GM19468 (cell line): Measurements from ENCODE around the gene PDIA6.
"Not testable (repeated sequence)": the region's sequence is repeated elsewhere in the genome, so short reads cannot be mapped to it uniquely, and the experiment has no call there.

Experiments used
- ATAC-seq: cut with Tn5 transposase; IDR thresholded peaks from one replicate; pipeline ENCODE4 v1.9.1; 2021; ENCODE audit warnings: mild to moderate bottlenecking, moderate library complexity, moderate number of reproducible peaks; ENCODE audit not compliant: unreplicated experiment; ENCODE audit errors: extremely low read depth

Gene PDIA6

DNA sequence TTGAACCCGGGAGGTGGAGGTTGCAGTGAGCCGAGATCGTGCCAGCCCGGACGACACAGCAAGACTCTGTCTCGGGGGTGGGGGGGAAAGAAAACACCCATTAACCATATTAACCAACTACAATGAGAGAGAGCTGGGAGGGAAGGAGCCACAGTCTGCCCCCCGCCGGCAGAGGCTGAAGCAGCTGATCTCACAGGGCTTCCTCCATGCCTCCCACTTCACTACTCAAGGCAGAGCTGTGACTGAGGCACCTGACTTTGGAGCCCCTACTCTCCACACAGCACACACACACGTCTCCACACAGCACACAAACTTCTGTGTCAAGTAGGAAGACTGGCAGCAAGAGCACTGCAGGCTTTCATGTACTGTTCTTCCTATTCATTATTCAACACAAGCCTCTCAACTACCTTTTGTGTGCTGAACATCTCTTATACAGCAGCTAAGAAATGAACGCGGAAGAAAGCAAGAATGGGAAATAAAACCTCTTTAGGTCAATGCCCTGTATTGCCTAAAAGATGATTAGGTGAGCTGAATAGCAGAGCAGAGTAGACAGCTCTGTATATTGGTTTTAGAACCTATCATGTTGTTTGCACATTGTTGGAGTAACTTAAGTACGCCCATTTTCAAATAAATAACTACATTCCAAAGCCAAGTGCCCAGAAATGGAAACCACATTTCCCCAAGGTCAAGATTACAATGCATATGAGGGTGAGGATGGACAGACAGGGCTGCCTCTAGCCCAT lies 26.2 kb downstream of the PDIA6 start:
- ATAC-seq = no peak

GRCh38 chr2:10785260-10785659 lies 27.3 kb downstream of the PDIA6 start:
- no peak for ATAC-seq

DNA sequence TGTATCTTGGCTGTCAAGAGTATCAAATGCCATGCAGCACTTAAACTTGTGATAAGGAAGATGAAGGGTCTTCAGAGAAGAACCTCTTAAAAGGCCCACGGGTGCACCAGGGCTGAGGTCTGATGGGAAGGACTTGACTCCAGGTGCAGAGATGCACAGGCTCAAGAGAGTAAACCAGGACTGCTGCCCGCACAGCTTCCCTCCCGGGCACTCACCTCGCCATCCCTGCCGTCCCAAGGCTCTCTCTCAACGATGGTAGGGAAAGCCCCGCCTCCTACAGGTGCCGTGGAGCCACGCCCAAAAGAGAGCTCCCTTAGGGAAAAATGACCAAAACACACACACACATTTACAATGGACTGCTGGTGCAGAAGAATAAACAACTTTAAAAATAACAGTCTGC lies 27.9 kb downstream of the PDIA6 start:
- ATAC-seq = no peak

DNA sequence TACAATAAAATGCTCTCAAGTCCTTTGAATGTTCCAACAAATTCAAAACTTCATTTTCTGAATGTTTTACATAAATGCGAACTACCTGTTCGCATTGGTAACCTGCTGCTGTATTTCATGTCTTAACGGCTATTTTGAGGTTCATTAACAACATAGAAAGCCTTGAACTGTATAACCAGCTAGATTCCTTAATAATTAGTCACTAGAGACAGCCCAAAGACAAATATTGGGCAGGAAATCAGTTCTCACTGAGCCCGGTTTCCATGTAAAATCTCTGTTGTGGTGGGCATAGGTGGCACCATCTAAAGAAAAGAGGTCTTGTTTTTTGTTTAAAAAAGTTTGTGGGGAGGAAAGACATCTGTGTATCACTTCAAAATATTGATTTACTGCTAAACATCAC lies 29.2 kb downstream of the PDIA6 start:
- ATAC-seq = no peak

DNA sequence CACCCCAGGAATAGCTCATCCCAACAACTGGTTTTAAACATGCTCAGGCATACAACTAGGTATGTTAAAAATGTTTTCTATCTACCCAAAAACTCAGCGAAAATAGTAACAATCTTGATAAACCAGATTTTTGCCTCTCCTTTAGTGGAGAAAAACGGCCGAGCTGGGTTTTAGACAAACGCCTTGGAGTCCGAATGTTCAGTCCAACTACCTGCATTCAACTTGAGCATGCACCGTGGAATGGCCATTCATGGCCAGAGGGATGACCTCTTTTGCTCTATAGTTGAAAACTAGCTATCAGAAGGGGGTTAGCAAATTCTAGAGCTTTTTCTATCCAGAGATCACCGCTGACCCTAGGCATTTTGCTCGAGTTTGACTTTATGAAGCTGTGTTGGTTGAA lies 30.8 kb downstream of the PDIA6 start:
- no peak for ATAC-seq

GRCh38 chr2:10780821-10781220 lies 31.8 kb downstream of the PDIA6 start:
- not testable (repeated sequence) for ATAC-seq

- ATAC-seq = no peak
Measured at GRCh38 chr2:10780491-10780820, 32.1 kb downstream of the PDIA6 start.

- no peak for ATAC-seq
Measured at GRCh38 chr2:10779776-10780490, 32.7 kb downstream of the PDIA6 start.

GRCh38 chr2:10778724-10779115 lies 33.9 kb downstream of the PDIA6 start:
- ATAC-seq = no peak

GRCh38 chr2:10777842-10778723 lies 34.5 kb downstream of the PDIA6 start:
- ATAC-seq = no peak

DNA sequence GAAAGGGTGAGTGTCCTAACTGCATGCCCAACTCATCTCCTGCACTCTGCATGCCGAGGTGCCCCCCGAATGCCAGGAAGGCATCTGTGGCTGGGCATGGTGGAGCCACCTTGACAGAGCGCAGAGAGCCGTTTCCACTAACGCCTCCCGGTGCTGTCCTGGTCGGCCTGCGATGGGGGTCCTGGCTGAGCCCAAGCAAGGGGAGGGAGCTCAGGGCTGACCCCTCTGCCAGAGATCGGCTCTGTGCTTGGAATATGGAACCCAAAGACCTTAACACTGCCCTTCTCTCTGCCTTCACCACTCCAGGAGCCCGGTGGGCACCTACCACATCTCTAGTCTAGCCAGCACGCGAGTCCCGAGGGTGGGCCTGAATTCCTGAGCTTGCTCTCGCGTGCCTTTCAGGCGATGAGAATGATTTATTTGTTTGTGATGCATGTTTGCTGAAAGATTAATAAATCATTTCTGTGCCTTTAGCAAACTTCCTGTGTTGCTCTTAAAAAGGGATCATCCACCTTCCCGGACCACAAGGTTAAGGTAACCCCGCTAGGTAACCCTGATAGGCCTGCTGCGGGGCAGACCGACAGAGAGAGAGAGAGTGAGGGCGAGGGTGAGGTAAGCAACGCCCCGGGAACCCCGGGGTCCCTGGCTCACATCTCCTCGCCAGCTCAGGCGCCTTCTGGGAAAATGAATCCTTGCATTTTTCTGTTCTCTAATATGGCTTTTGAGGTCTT lies 35.3 kb downstream of the PDIA6 start:
- no peak for ATAC-seq

- ATAC-seq = no peak
Measured at GRCh38 chr2:10776231-10776977, 36.2 kb downstream of the PDIA6 start.

GRCh38 chr2:10775831-10776230 lies 36.8 kb downstream of the PDIA6 start:
- ATAC-seq = no peak

DNA sequence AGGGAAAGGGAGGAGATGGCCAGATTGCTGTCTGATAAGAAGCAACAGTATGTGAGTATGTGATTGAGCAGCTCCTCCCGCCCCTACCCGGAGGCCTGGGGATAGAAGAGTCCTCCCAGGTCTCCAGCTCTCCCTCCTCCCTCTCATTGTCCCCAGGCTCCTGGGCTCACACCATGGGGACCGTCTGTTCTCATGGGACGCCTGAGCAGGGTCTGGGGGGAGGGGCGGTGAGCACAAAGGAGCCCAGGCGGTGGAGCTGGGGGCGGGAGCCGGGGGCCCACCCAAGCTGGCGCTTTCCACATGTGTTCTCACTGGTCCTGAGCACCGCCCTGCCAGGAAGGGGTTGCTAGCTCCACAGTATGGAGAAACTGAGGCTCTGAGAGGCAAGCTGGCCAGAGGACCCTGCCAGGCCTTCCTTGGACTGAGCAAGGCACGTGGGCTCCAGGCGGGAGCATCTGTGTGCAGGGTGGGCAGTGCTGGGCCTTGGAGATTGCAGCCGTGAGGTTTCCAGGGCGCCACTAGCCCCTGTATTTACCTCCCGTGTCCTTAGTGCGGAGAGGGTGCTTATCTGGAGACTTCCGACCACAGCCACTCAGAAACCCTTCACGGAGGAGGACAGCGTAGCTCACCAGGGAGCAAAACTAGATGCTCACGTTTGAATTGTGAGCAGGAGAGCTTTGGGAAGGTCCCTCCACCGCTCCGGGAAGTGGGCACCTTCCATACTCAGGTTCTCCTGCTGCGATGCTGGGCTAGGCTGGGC lies 37.4 kb downstream of the PDIA6 start:
- ATAC-seq = no peak

GRCh38 chr2:10774394-10774793 lies 38.2 kb downstream of the PDIA6 start:
- ATAC-seq = no peak

DNA sequence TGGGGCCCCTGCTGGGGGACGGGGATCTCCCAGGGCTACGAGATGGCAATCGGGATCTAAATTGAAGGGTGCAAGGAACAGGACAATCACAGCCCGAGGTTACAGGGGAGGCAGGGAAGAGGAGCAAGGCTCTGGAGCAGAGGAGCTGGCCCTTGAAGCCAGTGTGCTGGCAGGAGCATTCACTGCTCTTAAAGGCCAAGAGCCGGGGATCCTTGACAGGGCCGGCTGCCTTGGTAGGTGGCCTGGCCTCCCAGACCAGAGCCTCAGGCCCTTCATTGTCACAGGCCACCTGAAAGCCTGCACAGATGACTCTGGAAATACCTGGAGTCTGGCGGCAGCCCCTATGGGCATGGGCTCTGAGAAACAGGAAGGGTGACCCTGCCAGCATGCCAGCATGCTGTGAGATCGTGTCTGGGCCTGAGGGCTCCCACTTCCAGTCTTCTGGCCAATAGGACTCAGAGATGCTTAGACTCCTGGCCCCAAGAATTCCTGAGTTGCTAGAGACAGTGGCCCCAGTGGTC lies 38.7 kb downstream of the PDIA6 start:
- no peak for ATAC-seq

GRCh38 chr2:10772868-10773215 lies 39.7 kb downstream of the PDIA6 start:
- ATAC-seq = no peak

DNA sequence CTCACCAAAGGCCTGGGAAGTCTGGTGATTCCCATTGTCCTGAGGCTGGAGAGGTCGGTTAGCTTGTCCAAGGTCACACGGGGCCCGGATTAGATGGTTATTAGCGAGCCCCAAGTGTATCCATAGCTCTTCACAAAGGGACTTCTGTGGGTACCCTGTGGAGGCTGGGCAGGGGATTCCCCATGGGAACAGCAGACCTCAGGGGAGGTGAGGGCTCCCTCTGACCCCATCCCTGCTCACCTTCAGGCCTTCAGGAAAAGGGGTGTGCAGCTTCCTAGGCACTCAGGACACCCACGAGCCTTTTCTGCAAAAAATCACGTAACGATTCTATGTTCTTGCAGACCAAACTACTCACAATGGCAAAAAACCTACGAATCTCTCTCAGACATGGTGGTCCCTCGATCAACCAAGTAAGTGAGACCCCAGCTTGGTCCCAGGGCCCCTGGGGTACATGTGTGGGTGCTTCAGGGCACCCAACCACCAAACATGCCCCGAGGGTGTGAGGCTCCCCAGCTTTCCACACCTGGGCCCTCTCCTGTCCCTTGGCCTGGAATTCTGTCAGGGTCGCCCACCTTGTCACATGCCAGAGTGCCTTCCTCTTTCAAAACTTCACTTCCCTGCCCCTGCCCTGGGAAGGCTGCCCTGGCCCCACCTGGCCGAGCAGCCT lies 40.3 kb downstream of the PDIA6 start:
- ATAC-seq = no peak
